Prostate gland (tissue), 2 donors: ENCODE data around the gene LRRC10. TPM values are rescaled to one million over a fixed set of nuclear protein-coding genes. Genes with fewer than 3 reads are reported as not detected.
"Not testable (repeated sequence)": the region's sequence is repeated elsewhere in the genome, so short reads cannot be mapped to it uniquely, and the experiment has no call there.

ENCODE experiments used
- DNase-seq: peaks from one replicate; pipeline ENCODE4 v3.0.0-alpha.2; 2019; ENCODE audit warnings: low spot score
- H3K27ac ChIP-seq, 2 donors: fragments of 200-600 bp; sonication (generic); 2 replicates each; pipeline ENCODE4 v1.5.1; 2017 to 2019
- H3K27me3 ChIP-seq: fragments of 200-600 bp; sonication (generic); replicated peaks from 2 replicates; pipeline ENCODE4 v1.5.1; 2019; ENCODE audit not compliant: insufficient read depth
- H3K36me3 ChIP-seq, 2 donors: fragments of 200-600 bp; sonication (generic); 1 replicate in 1 of 2; 2 replicates in 1 of 2; pipeline versions ENCODE4 v1.5.1 to v1.8.1; 2017 to 2019
- H3K4me1 ChIP-seq: fragments of 200-600 bp; sonication (generic); replicated peaks from 2 replicates; pipeline ENCODE4 v1.5.1; 2019
- H3K4me3 ChIP-seq, 2 donors: fragments of 200-600 bp; sonication (generic); 2 replicates each; pipeline ENCODE4 v1.5.1; 2017 to 2019
- H3K9me3 ChIP-seq: fragments of 200-600 bp; sonication (generic); 2 replicates; pipeline ENCODE4 v1.5.1; 2017
- CTCF ChIP-seq, 4 experiments: fragments of 200-600 bp in 2 of 4; fragments of 450-650 bp in 2 of 4; sonication (generic) in 2 of 4; IDR thresholded peaks; 1 replicate in 3 of 4; 2 replicates in 1 of 4; pipeline ENCODE4 v1.5.1; 2016 to 2019; ENCODE audit warnings: antibody characterized with exemption in 4 of 4, mild to moderate bottlenecking in 2 of 4, moderate library complexity in 2 of 4
- POLR2A ChIP-seq: fragments of 450-650 bp; IDR thresholded peaks from one replicate; pipeline ENCODE4 v1.6.1; 2016; ENCODE audit warnings: antibody characterized with exemption, mild to moderate bottlenecking
- POLR2AphosphoS5 ChIP-seq: sonication (generic); formaldehyde crosslinking; IDR thresholded peaks from one replicate; pipeline ENCODE4 v1.6.1; 2017; ENCODE audit warnings: antibody characterized with exemption
- WGBS: methylation state at CpG from one replicate; pipeline ENCODE4 v1.1.5; 2018; 5-methylcytosine and 5-hydroxymethylcytosine counted together
- intact Hi-C: fragments of 100-400 bp; cut with DNase I; formaldehyde crosslinking; loops from one replicate; pipeline ENCODE4 v1.14.2; 2022
- total RNA-seq, 2 donors: library from RNA; depleted of rRNA; stranded (reverse); fragments of >200 nt; gene quantifications; one replicate each; pipeline ENCODE4 v1.1.0, GENCODE V29; 2016

Gene LRRC10
- total RNA-seq, 2 donors from 2014 or later, result not detected

GRCh38 chr12:69613351-69613750, 2.6 kb upstream of the LRRC10 start:
- TF ChIP-seq CTCF (IDR thresholded peaks at IDR 0.05) (no peak), POLR2A (no peak), POLR2AphosphoS5 (no peak)
- intact Hi-C loops, result no loop called here

GRCh38 chr12:69610126-69610525, 581 bp downstream of the LRRC10 start:
- 94% methylated on average over 15 of the region's 15 CpGs for WGBS
- no peak for TF ChIP-seq POLR2A
- TF ChIP-seq POLR2AphosphoS5, result no peak
- no peak for TF ChIP-seq CTCF (IDR thresholded peaks at IDR 0.05)
- Histone ChIP-seq H3K27me3 (no peaks in the 10 kb centered on the region), H3K36me3 (no peaks in the 10 kb centered on the region), H3K4me1 (no peaks in the 10 kb centered on the region), H3K9me3 (no peaks in the 10 kb centered on the region), H3K27ac (no peak overlapping the region), H3K4me3 (no peak overlapping the region)
- no peak for DNase-seq
- intact Hi-C loops, result no loop called here

More at GRCh38 chr12:69613351-69613750, 2.6 kb upstream of the LRRC10 start:
- H3K4me1 ChIP-seq, result no peaks in the 10 kb centered on the region
- no peak for DNase-seq
- H3K36me3 ChIP-seq, result no peaks in the 10 kb centered on the region
- H3K4me3 ChIP-seq, result no peak overlapping the region
- H3K27me3 ChIP-seq, result no peaks in the 10 kb centered on the region
- no peaks in the 10 kb centered on the region for H3K9me3 ChIP-seq
- H3K27ac ChIP-seq, result no peak overlapping the region

DNA sequence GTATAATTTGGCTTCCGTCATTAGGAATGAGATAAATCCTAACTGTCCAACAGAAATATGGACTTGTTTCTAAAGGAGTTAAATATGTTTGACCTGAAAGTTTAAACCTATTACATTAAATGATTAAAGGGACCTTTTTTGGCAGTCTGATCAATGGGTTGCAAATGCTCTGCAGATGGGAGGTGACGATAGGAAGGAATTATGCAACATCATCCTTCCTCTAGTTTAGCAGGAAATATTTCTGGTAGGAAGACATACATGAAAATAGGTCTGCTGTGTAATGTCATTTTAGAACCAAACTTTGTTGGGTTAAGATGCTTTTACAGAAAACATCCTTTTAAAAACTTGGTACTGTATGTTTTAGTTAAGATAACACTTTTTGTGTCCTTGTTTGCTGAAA, 2.6 kb downstream of the LRRC10 start:
- intact Hi-C loops, result no loop called here
- no peak overlapping the region for H3K27ac ChIP-seq
- no peak for DNase-seq
- no peaks in the 10 kb centered on the region for H3K9me3 ChIP-seq
- no peaks in the 10 kb centered on the region for H3K36me3 ChIP-seq
- no peaks in the 10 kb centered on the region for H3K4me1 ChIP-seq
- H3K27me3 ChIP-seq, result no peaks in the 10 kb centered on the region
- TF ChIP-seq POLR2A (no peak), POLR2AphosphoS5 (no peak), CTCF (IDR thresholded peaks at IDR 0.05) (no peak)
- 66% methylated on average over 2 of the region's 2 CpGs for WGBS
- H3K4me3 ChIP-seq, result no peak overlapping the region

GRCh38 chr12:69604275-69604674, 6.4 kb downstream of the LRRC10 start:
- H3K9me3 ChIP-seq, H3K4me3 ChIP-seq, H3K27ac ChIP-seq, H3K27me3 ChIP-seq, H3K4me1 ChIP-seq, DNase-seq, intact Hi-C loops, H3K36me3 ChIP-seq: not testable (repeated sequence)
- WGBS, result 82% methylated on average over 3 of the region's 3 CpGs

- H3K27me3 ChIP-seq, DNase-seq, H3K36me3 ChIP-seq, H3K4me3 ChIP-seq, H3K9me3 ChIP-seq, intact Hi-C loops, H3K4me1 ChIP-seq, H3K27ac ChIP-seq: not testable (repeated sequence)
- WGBS, result over 99% methylated on average over 5 of the region's 6 CpGs
Measured at GRCh38 chr12:69603556-69603955, 7.2 kb downstream of the LRRC10 start.

DNA sequence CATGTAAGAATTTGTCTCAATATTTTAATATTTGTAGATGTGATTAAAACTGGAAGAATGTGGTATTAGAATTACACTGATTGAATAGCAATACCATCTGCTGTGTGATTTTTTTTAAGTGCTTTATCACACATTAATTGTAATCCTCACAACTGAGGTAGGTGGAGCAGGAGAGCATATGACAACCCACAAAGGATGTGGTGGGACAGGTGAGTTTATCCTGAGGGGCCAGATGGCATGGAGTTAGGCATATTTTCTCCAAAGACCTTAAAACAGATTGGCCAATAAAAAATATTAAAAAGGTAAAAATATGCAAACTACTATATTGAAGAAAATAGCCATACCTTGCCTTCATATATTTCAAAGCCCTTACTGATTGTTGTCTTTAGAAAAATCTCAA, 7.8 kb downstream of the LRRC10 start:
- Histone ChIP-seq H3K27me3 (no peaks in the 10 kb centered on the region), H3K9me3 (no peaks in the 10 kb centered on the region), H3K36me3 (peaks cover 0 to 4% of the 10 kb centered on the region in 2 donors), H3K27ac (no peak overlapping the region), H3K4me1 (no peaks in the 10 kb centered on the region), H3K4me3 (no peak overlapping the region)
- no peak for TF ChIP-seq CTCF (IDR thresholded peaks at IDR 0.05)
- TF ChIP-seq POLR2AphosphoS5, result no peak
- no peak for TF ChIP-seq POLR2A
- intact Hi-C loops, result no loop called here
- no peak for DNase-seq
